ENCODE measurements around the gene KCNG2. TPM values are rescaled to one million over a fixed set of nuclear protein-coding genes. Genes with fewer than 3 reads are reported as not detected.

The KCNG2 gene
- total and polyA plus RNA-seq, 2 experiments from 2014 or later = 0.15 TPM; not detected in 1

GRCh38 chr18:79775441-79776221, 22.1 kb upstream of the KCNG2 start:
- DNase-seq (ENCODE audit: low read depth in 1 of 2, low spot score in 1 of 2) = no peak
- no peaks in the 10 kb centered on the region for H3K27me3 ChIP-seq
- TF ChIP-seq CTCF (IDR thresholded peaks at IDR 0.05; ENCODE audit: low read depth, low read length) = no peak

GRCh38 chr18:79776674-79777073, 21.1 kb upstream of the KCNG2 start:
- H3K36me3 ChIP-seq = no peaks in the 10 kb centered on the region
- H3K9me3 ChIP-seq (ENCODE audit: low read depth) = no peaks in the 10 kb centered on the region
- no peaks in the 10 kb centered on the region for H3K27me3 ChIP-seq
- no peak overlapping the region for H3K4me3 ChIP-seq
- no peak for DNase-seq (ENCODE audit: low read depth in 1 of 2, low spot score in 1 of 2)
- H3K27ac ChIP-seq = no peak overlapping the region
- H3K4me1 ChIP-seq (ENCODE audit: low read depth) = no peaks in the 10 kb centered on the region
- TF ChIP-seq CTCF (IDR thresholded peaks at IDR 0.05; ENCODE audit: low read depth, low read length) = no peak

More at GRCh38 chr18:79775441-79776221, 22.1 kb upstream of the KCNG2 start:
- Histone ChIP-seq H3K27ac (no peak overlapping the region), H3K4me3 (no peak overlapping the region), H3K36me3 (no peaks in the 10 kb centered on the region), H3K4me1 (ENCODE audit: low read depth) (no peaks in the 10 kb centered on the region), H3K9me3 (ENCODE audit: low read depth) (no peaks in the 10 kb centered on the region)

- Histone ChIP-seq H3K4me3 (no peak overlapping the region), H3K27ac (no peak overlapping the region), H3K4me1 (ENCODE audit: low read depth) (no peaks in the 10 kb centered on the region), H3K27me3 (no peaks in the 10 kb centered on the region), H3K36me3 (no peaks in the 10 kb centered on the region), H3K9me3 (ENCODE audit: low read depth) (no peaks in the 10 kb centered on the region)
- no peak for TF ChIP-seq CTCF (IDR thresholded peaks at IDR 0.05; ENCODE audit: low read depth, low read length)
- no peak for DNase-seq (ENCODE audit: low read depth in 1 of 2, low spot score in 1 of 2)
Measured at GRCh38 chr18:79778291-79778791, 19.4 kb upstream of the KCNG2 start.

GRCh38 chr18:79779021-79779699, 18.6 kb upstream of the KCNG2 start:
- Histone ChIP-seq H3K9me3 (ENCODE audit: low read depth) (no peaks in the 10 kb centered on the region), H3K4me1 (ENCODE audit: low read depth) (no peaks in the 10 kb centered on the region), H3K27ac (no peak overlapping the region), H3K4me3 (no peak overlapping the region), H3K36me3 (no peaks in the 10 kb centered on the region), H3K27me3 (peaks cover 2% of the 10 kb centered on the region)
- DNase-seq (ENCODE audit: low read depth in 1 of 2, low spot score in 1 of 2) = no peak
- TF ChIP-seq CTCF (IDR thresholded peaks at IDR 0.05; ENCODE audit: low read depth, low read length) = no peak

- Histone ChIP-seq H3K27me3 (peaks cover 8% of the 10 kb centered on the region), H3K4me1 (ENCODE audit: low read depth) (no peaks in the 10 kb centered on the region), H3K36me3 (no peaks in the 10 kb centered on the region), H3K9me3 (ENCODE audit: low read depth) (no peaks in the 10 kb centered on the region), H3K4me3 (no peak overlapping the region), H3K27ac (no peak overlapping the region)
- no peak for TF ChIP-seq CTCF (IDR thresholded peaks at IDR 0.05; ENCODE audit: low read depth, low read length)
- DNase-seq (ENCODE audit: low read depth in 1 of 2, low spot score in 1 of 2) = no peak
Measured at GRCh38 chr18:79779700-79780190, 18.0 kb upstream of the KCNG2 start.
